HEK293 (cell line): ENCODE results near the gene TMEM41B.
"Not testable (repeated sequence)": the region's sequence is repeated elsewhere in the genome, so short reads cannot be mapped to it uniquely, and the experiment has no call there.

ENCODE experiments used
- CTCF ChIA-PET: fragments of 350-600 bp; formaldehyde crosslinking; extraction: SDS; loops from one replicate; lab custom pipeline; 2021; ENCODE audit warnings: antibody characterized with exemption; lab: Yijun Ruan, JAX
- POLR2A ChIA-PET: fragments of 300-600 bp; formaldehyde crosslinking; extraction: SDS; loops from one replicate; lab custom pipeline; 2020; ENCODE audit warnings: antibody characterized with exemption, inconsistent platforms; lab: Yijun Ruan, JAX
- H3K27ac ChIP-seq: fragments of 200-500 bp; sonication (Bioruptor generic); 2 replicates; pipeline ENCODE4 v1.5.1; 2014; ENCODE audit warnings: low read depth, low read length, control low read depth, inconsistent platforms; ENCODE audit errors: extremely low read depth
- H3K36me3 ChIP-seq, 2 experiments: fragments of 200-500 bp in 1 of 2; sonication (Bioruptor generic) in 1 of 2; 1 replicate in 1 of 2; 2 replicates in 1 of 2; pipeline ENCODE4 v1.5.1; 2014 to 2017; ENCODE audit warnings: inconsistent platforms in 2 of 2, low read length in 2 of 2; ENCODE audit not compliant: control insufficient read depth in 2 of 2, insufficient read depth in 1 of 2
- H3K4me1 ChIP-seq: fragments of 200-500 bp; sonication (Bioruptor generic); 2 replicates; pipeline ENCODE4 v1.5.1; 2014; ENCODE audit warnings: mild to moderate bottlenecking, low read length, inconsistent platforms; ENCODE audit not compliant: control insufficient read depth, insufficient read depth
- H3K4me3 ChIP-seq: 2 replicates; pipeline ENCODE4 v1.5.1; 2011; ENCODE audit warnings: low read depth, mild to moderate bottlenecking, control low read depth, low read length, moderate library complexity
- H3K9me3 ChIP-seq: fragments of 200-500 bp; sonication (Bioruptor generic); 2 replicates; pipeline ENCODE4 v1.5.1; 2014; ENCODE audit warnings: low read depth, low read length, inconsistent platforms; ENCODE audit not compliant: control insufficient read depth, insufficient read depth
- HOXA7 ChIP-seq: sonication (generic); formaldehyde crosslinking; IDR thresholded peaks from 2 replicates; pipeline ENCODE4 v1.8.1; 2022; ENCODE audit warnings: missing genetic modification reagents, borderline replicate concordance
- ZBTB21 ChIP-seq: fragments of 450-650 bp; formaldehyde crosslinking; IDR thresholded peaks from 2 replicates; pipeline ENCODE4 v1.5.1; 2017; ENCODE audit warnings: missing biosample characterization, missing genetic modification characterization
- ZNF140 ChIP-seq: fragments of 450-650 bp; formaldehyde crosslinking; IDR thresholded peaks from 2 replicates; pipeline ENCODE4 v1.5.1; 2016; ENCODE audit warnings: missing biosample characterization, missing genetic modification characterization
- ZNF223 ChIP-seq: fragments of 450-650 bp; formaldehyde crosslinking; IDR thresholded peaks from 2 replicates; pipeline ENCODE4 v1.5.1; 2016; ENCODE audit warnings: missing biosample characterization, missing genetic modification characterization
- ZNF350 ChIP-seq: fragments of 450-650 bp; formaldehyde crosslinking; IDR thresholded peaks from 2 replicates; pipeline ENCODE4 v1.5.0; 2017; ENCODE audit warnings: missing biosample characterization, mild to moderate bottlenecking, missing genetic modification characterization
- ZNF404 ChIP-seq: fragments of 450-650 bp; formaldehyde crosslinking; IDR thresholded peaks from 2 replicates; pipeline ENCODE4 v1.5.1; 2017; ENCODE audit warnings: missing biosample characterization, missing genetic modification characterization
- ZNF416 ChIP-seq: fragments of 450-650 bp; formaldehyde crosslinking; IDR thresholded peaks from 2 replicates; pipeline ENCODE4 v1.5.1; 2016; ENCODE audit warnings: missing biosample characterization, missing genetic modification characterization
- ZNF423 ChIP-seq: fragments of 450-650 bp; formaldehyde crosslinking; IDR thresholded peaks from 2 replicates; pipeline ENCODE4 v1.5.1; 2016; ENCODE audit warnings: missing biosample characterization, missing genetic modification characterization
- ZNF510 ChIP-seq: fragments of 450-650 bp; formaldehyde crosslinking; IDR thresholded peaks from 2 replicates; pipeline ENCODE4 v1.5.1; 2018; ENCODE audit warnings: mild to moderate bottlenecking, missing genetic modification characterization, missing biosample characterization; ENCODE audit not compliant: insufficient replicate concordance
- ZNF514 ChIP-seq: fragments of 450-650 bp; formaldehyde crosslinking; IDR thresholded peaks from 2 replicates; pipeline ENCODE4 v1.5.1; 2016; ENCODE audit warnings: missing biosample characterization, missing genetic modification characterization
- ZNF530 ChIP-seq: fragments of 450-650 bp; formaldehyde crosslinking; IDR thresholded peaks from 2 replicates; pipeline ENCODE4 v1.5.1; 2016; ENCODE audit warnings: low read depth, missing biosample characterization, missing genetic modification characterization
- ZNF792 ChIP-seq: fragments of 450-650 bp; formaldehyde crosslinking; IDR thresholded peaks from 2 replicates; pipeline ENCODE4 v1.5.1; 2016; ENCODE audit warnings: missing biosample characterization, missing genetic modification characterization
- TF ChIP-seq, protein P1 (sequence below): fragments of 450-650 bp; formaldehyde crosslinking; IDR thresholded peaks from 2 replicates; pipeline ENCODE4 v1.5.1; 2016; ENCODE audit warnings: missing biosample characterization, missing genetic modification characterization, borderline replicate concordance
- TF ChIP-seq, protein P2 (sequence below): fragments of 450-650 bp; formaldehyde crosslinking; IDR thresholded peaks from 2 replicates; pipeline ENCODE4 v1.5.1; 2016; ENCODE audit warnings: missing biosample characterization, missing genetic modification characterization
- TF ChIP-seq, protein P3 (sequence below): fragments of 450-650 bp; formaldehyde crosslinking; optimal IDR thresholded peaks from 2 replicates; pipeline ENCODE3; 2016; ENCODE audit warnings: missing biosample characterization, mild to moderate bottlenecking, missing genetic modification characterization
- TF ChIP-seq, protein P4 (sequence below): fragments of 450-650 bp; formaldehyde crosslinking; IDR thresholded peaks from 2 replicates; pipeline ENCODE4 v1.5.1; 2016; ENCODE audit warnings: missing biosample characterization, missing genetic modification characterization

Gene TMEM41B

DNA sequence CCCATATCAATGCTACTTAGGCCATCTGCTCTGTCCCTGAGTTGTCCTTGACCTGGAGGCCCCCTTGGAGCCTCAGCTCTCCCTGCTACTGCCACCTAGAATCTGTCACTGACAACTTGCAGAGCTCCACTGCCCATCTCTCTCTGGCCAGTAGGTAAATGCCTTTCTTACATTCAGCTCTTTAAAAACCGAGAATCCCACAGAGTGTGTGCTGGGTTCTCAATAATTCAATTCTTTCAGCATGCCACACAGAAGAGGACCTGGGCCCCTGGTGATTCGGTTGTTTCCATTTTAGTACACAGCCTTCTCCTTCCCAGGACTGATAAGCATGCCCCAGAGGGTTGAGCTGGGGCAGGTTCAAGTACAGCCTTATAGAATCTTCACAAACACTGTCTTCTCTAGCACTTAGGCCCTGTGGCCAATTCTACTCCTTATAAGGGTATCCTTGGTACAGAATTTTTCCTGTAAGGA, 48.0 kb upstream of the TMEM41B start:
- Histone ChIP-seq H3K9me3 (no peaks in the 10 kb centered on the region), H3K4me3 (no peak overlapping the region), H3K4me1 (no peaks in the 10 kb centered on the region), H3K27ac (no peak overlapping the region), H3K36me3 (no peaks in the 10 kb centered on the region)
- ChIA-PET POLR2A (interaction anchor here (0.6 to 4.0 kb wide), 2 partner anchors 23 to 194 kb away, joined by 4 to 23 read pairs; partner anchors contain the start of gene IPO7), CTCF (interaction anchor here (1.0 kb wide), 1 partner anchor 22 kb away, joined by 6 read pairs; the partner anchor contains the start of gene IPO7)
- TF ChIP-seq ZNF223 (tag by site-specific recombination) (no peak), ZNF510 (tag by site-specific recombination) (no peak), ZNF530 (tag by site-specific recombination) (no peak), ZNF350 (tag by site-specific recombination) (no peak), HOXA7 (no peak), ZNF514 (tag by site-specific recombination) (no peak), ZNF416 (no peak)
- TF ChIP-seq, protein P1, sequence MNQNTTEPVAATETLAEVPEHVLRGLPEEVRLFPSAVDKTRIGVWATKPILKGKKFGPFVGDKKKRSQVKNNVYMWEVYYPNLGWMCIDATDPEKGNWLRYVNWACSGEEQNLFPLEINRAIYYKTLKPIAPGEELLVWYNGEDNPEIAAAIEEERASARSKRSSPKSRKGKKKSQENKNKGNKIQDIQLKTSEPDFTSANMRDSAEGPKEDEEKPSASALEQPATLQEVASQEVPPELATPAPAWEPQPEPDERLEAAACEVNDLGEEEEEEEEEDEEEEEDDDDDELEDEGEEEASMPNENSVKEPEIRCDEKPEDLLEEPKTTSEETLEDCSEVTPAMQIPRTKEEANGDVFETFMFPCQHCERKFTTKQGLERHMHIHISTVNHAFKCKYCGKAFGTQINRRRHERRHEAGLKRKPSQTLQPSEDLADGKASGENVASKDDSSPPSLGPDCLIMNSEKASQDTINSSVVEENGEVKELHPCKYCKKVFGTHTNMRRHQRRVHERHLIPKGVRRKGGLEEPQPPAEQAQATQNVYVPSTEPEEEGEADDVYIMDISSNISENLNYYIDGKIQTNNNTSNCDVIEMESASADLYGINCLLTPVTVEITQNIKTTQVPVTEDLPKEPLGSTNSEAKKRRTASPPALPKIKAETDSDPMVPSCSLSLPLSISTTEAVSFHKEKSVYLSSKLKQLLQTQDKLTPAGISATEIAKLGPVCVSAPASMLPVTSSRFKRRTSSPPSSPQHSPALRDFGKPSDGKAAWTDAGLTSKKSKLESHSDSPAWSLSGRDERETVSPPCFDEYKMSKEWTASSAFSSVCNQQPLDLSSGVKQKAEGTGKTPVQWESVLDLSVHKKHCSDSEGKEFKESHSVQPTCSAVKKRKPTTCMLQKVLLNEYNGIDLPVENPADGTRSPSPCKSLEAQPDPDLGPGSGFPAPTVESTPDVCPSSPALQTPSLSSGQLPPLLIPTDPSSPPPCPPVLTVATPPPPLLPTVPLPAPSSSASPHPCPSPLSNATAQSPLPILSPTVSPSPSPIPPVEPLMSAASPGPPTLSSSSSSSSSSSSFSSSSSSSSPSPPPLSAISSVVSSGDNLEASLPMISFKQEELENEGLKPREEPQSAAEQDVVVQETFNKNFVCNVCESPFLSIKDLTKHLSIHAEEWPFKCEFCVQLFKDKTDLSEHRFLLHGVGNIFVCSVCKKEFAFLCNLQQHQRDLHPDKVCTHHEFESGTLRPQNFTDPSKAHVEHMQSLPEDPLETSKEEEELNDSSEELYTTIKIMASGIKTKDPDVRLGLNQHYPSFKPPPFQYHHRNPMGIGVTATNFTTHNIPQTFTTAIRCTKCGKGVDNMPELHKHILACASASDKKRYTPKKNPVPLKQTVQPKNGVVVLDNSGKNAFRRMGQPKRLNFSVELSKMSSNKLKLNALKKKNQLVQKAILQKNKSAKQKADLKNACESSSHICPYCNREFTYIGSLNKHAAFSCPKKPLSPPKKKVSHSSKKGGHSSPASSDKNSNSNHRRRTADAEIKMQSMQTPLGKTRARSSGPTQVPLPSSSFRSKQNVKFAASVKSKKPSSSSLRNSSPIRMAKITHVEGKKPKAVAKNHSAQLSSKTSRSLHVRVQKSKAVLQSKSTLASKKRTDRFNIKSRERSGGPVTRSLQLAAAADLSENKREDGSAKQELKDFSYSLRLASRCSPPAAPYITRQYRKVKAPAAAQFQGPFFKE (tag by site-specific recombination), result no peak

DNA sequence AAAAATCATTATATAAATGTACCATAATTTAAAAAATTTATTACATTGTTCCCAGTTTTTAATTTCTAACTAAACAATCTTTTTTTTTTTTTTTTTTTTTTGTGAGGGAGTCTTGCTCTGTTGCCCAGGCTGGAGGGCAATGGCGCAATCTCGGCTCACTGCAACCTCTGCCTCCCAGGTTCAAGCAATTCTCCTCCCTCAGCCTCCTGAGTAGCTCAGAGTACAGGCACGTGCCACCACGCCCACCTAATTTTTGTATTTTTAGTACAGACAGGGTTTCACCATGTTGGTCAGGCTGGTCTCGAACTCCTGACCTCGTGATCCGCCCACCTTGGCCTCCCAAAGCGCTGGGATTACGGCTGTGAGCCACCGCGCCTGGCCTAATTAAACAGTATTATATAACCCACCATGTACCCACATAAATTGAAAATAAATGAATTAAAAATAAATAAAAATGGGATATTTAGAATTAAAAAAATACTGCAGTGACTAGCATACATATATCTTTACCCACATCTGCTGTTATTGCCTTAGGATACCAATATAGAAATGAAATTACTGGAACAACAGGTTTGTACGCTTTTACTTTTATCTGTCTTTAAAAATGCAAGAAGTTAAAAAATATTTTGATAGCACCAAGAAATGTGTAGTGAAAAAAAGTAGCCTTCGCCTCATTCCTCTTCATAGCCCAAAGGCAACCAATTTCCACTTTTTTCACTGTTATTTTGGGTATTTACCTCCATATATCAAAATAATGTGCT, 46.6 kb upstream of the TMEM41B start:
- CTCF ChIA-PET, result not testable (repeated sequence)

DNA sequence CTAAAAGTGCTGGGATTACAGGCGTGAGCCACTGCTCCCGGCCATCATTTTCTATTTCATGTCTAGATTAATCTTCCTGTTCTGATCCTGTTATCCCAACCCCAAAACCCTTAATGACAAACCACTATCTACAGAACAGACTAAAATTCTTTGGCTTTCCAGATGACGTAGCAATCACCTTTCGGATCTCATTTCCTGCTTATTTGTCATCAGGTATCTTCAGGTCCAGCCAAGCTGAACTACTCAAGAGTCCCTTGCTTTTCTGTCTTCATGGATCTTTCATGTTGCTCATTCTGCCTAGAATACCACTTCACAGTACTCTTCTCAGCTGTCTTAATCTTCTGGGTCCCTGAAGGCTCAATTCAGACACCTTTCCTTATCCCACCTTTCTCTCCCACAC, 42.6 kb upstream of the TMEM41B start:
- Histone ChIP-seq H3K27ac (no peak overlapping the region), H3K36me3 (no peaks in the 10 kb centered on the region), H3K4me1 (no peaks in the 10 kb centered on the region), H3K4me3 (no peak overlapping the region), H3K9me3 (no peaks in the 10 kb centered on the region)
- ChIA-PET CTCF (no interaction called here), POLR2A (no interaction called here)
- TF ChIP-seq ZNF140 (tag by site-specific recombination) (no peak), ZBTB21 (no peak), ZNF423 (tag by site-specific recombination) (no peak), ZNF792 (no peak), ZNF404 (tag by site-specific recombination) (no peak)
- TF ChIP-seq, protein P2, sequence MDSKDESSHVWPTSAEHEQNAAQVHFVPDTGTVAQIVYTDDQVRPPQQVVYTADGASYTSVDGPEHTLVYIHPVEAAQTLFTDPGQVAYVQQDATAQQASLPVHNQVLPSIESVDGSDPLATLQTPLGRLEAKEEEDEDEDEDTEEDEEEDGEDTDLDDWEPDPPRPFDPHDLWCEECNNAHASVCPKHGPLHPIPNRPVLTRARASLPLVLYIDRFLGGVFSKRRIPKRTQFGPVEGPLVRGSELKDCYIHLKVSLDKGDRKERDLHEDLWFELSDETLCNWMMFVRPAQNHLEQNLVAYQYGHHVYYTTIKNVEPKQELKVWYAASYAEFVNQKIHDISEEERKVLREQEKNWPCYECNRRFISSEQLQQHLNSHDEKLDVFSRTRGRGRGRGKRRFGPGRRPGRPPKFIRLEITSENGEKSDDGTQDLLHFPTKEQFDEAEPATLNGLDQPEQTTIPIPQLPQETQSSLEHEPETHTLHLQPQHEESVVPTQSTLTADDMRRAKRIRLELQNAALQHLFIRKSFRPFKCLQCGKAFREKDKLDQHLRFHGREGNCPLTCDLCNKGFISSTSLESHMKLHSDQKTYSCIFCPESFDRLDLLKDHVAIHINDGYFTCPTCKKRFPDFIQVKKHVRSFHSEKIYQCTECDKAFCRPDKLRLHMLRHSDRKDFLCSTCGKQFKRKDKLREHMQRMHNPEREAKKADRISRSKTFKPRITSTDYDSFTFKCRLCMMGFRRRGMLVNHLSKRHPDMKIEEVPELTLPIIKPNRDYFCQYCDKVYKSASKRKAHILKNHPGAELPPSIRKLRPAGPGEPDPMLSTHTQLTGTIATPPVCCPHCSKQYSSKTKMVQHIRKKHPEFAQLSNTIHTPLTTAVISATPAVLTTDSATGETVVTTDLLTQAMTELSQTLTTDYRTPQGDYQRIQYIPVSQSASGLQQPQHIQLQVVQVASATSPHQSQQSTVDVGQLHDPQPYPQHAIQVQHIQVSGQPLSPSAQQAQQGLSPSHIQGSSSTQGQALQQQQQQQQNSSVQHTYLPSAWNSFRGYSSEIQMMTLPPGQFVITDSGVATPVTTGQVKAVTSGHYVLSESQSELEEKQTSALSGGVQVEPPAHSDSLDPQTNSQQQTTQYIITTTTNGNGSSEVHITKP, result no peak
- TF ChIP-seq, protein P3, sequence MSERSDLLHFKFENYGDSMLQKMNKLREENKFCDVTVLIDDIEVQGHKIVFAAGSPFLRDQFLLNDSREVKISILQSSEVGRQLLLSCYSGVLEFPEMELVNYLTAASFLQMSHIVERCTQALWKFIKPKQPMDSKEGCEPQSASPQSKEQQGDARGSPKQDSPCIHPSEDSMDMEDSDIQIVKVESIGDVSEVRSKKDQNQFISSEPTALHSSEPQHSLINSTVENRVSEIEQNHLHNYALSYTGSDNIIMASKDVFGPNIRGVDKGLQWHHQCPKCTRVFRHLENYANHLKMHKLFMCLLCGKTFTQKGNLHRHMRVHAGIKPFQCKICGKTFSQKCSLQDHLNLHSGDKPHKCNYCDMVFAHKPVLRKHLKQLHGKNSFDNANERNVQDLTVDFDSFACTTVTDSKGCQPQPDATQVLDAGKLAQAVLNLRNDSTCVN (tag by site-specific recombination), result no peak
- TF ChIP-seq, protein P4, sequence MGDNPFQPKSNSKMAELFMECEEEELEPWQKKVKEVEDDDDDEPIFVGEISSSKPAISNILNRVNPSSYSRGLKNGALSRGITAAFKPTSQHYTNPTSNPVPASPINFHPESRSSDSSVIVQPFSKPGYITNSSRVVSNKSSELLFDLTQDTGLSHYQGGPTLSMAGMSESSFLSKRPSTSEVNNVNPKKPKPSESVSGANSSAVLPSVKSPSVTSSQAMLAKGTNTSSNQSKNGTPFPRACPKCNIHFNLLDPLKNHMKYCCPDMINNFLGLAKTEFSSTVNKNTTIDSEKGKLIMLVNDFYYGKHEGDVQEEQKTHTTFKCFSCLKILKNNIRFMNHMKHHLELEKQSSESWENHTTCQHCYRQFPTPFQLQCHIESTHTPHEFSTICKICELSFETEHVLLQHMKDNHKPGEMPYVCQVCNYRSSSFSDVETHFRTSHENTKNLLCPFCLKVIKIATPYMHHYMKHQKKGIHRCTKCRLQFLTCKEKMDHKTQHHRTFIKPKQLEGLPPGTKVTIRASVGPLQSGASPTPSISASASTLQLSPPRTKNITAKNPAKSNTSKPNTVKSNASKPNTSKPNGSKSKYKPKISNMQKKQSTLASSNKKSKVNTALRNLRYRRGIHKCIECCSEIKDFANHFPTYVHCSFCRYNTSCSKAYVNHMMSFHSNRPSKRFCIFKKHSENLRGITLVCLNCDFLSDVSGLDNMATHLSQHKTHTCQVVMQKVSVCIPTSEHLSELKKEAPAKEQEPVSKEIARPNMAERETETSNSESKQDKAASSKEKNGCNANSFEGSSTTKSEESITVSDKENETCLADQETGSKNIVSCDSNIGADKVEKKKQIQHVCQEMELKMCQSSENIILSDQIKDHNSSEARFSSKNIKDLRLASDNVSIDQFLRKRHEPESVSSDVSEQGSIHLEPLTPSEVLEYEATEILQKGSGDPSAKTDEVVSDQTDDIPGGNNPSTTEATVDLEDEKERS (tag by site-specific recombination), result no peak

More for the DNA sequence above, 46.6 kb upstream of the TMEM41B start:
- H3K9me3 ChIP-seq, H3K4me1 ChIP-seq, H3K27ac ChIP-seq, H3K4me3 ChIP-seq, POLR2A ChIA-PET, H3K36me3 ChIP-seq: not testable (repeated sequence)
